Heart left ventricle (tissue), 13 donors: ENCODE results near the gene SRGAP1.

ENCODE experiments used
- CTCF ChIP-seq, 12 donors: fragments of 200-600 bp; sonication (generic) in 4 of 12; IDR thresholded peaks; one replicate each; pipeline versions ENCODE4 v1.5.0 to v1.8.0; 2018 to 2022; ENCODE audit warnings: antibody characterized with exemption in 12 of 12, mild to moderate bottlenecking in 5 of 12
- POLR2A ChIP-seq, 2 donors: fragments of 450-650 bp; IDR thresholded peaks; one replicate each; pipeline ENCODE4 v1.6.1; 2017; ENCODE audit warnings: antibody characterized with exemption in 2 of 2, mild to moderate bottlenecking in 2 of 2, moderate library complexity in 2 of 2
- donor health status: ischemic (EF 13 %, LVEDD 7.1; RV severe dilation, severe dysfunction).
- donor health status: DM: no; HTN: yes; CAD: no.
- donor health status: DM: no; HTN: no; CAD: no.
- donor health status: ischemic (EF 25% LVEDD 6.9; RV normal size, moderate dysfunction).
- donor health status: ischemic (EF 25% LVEDD 5.7; RV mildly dilated, moderate dysfunction).
- donor health status: ischemic (EF 35%, LVEDD 5.7; RV mildly dilated, moderate dysfunction).
- donor health status: nonischemic (EF 11% LVEDD 7.7; RV severe dilation, severe dysfunction).
- donor health status: DM: yes; HTN: yes; CAD: no.
- donor health status: PGD.
- donor health status: ischemic (EF 29% LVEDD 5.4; RV normal size, mild dysfunction).
- donor health status: nonischemic (EF 23%, LVEDD 6.1; RV moderate dilation, normal function).

DNA sequence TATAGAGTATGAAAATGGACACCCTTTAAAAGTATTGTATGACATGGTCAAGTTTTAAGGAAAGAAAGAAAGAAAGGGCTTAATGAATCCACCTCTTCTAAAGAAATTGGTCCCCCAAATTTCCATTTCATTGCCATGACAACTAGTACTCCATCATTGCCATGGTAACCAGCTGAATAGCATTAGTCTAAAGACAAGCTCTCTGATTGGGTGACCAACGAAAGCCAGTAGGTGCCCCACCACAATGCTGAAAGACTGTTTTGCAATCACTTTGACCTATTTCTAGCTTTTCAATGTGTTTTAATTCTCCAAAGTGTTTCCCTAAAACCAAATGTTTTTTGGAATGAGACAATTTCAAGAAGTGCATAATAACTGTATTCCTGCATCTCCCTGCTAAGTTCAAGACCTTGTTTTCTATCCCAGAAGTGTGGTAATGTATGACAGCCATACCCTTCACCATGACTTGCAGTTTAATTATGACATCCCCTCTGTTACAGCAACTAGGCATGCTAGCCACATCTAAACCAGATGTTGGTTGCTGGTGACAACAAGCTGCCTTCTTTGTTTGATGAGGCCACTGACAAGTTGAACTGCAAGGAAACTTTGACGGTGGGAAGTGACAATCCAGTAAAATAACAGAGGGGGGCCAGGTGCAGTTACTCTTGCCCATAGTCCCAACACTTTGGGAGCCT, 330.9 kb downstream of the SRGAP1 start:
- TF ChIP-seq CTCF (IDR thresholded peaks at IDR 0.05) (no peak), POLR2A (IDR thresholded peaks at IDR 0.05) (no peak)
